ENCODE results near the gene ECE2. TPM values are rescaled to one million over a fixed set of nuclear protein-coding genes. Genes with fewer than 3 reads are reported as not detected.

Gene ECE2
- total RNA-seq, 2 experiments from 2014 or later = not detected

DNA sequence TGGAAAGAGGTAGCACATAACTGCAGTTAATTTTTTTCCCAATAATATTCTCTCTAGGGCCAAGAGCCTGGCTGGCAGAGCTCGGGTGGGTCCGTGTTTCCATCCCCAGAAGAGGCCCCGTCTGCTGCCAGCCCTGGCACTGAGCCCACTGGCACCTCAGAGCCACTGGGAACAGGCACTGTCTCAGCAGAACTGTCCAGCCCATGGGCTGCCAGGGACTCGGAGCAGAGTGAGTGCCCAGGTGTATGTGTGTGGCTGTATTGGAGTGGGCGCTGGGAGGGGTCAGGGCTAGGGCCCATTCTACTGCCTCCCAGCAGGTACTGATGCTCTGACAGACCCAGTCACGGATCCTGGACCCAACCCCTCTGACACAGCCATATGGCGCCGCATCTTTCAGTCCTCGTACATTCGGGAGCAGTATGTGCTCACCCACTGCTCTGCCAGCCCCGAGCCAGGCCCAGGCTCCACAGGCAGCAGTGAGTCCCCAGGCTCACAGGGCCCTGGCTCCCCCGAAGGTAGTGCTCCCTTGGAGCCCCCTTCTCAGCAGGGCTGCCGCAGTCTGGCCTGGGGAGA, 37.5 kb upstream of the ECE2 start:
- ChIA-PET CTCF (interaction anchor here (0.5 to 2.7 kb wide), 3 partner anchors 11 to 15 kb away, joined by 4 to 15 read pairs (median 7); partner anchors contain the start of gene EEF1AKMT4), POLR2A (no interaction called here)

GRCh38 chr3:184239221-184239620, 36.6 kb upstream of the ECE2 start:
- POLR2A ChIA-PET = no interaction called here
- CTCF ChIA-PET = interaction anchor here (0.8 to 1.1 kb wide), 2 partner anchors 11 to 18 kb away, joined by 3 to 5 read pairs; no protein-coding TSS in a partner anchor

GRCh38 chr3:184239708-184240107, 36.1 kb upstream of the ECE2 start:
- POLR2A ChIA-PET = interaction anchor here (1.4 kb wide), 1 partner anchor 20 kb away, joined by 5 read pairs; no protein-coding TSS in a partner anchor

DNA sequence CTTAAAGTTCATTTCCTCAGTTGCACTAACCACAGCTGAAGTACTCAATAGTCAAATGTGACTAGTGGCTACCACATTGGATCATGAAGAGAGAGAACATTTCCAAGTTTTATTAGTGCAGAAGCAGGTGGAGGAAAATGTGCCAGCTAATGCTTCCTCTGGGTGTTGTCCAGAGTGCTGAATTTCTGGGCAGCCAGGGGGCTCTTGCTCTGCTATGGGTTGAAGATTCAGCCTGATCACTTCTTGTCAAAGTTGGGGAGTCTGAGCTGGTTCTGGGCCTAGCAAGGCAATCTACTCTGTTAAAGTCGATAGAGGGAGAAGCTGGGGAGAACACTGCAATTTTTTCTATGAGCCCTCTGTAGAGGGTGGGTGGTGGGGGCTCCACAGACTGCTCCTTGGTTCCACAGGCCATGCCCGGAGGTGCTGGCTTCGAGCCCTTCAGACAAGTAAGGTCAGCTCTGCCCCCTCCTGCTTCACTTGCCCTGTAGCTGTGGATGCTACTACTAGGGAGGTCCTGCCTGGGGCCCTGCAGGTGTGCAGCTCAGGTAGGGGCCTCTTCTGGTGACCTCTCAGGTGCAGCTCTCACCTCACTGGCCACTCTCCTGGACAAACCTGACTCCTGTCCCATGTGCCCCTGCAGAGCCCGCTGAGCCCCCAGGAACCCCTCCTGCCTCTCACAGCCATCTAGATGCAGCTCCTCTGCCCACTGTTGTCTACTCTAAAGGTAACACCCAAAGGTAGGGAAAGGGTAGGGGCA, 35.3 kb upstream of the ECE2 start:
- ChIA-PET POLR2A (interaction anchor here (0.5 to 1.4 kb wide), 3 partner anchors 20 to 606 kb away, joined by 4 to 5 read pairs (median 4); no protein-coding TSS in a partner anchor), CTCF (interaction anchor here (0.6 to 1.4 kb wide), 4 partner anchors 9 to 23 kb away, joined by 3 to 10 read pairs (median 4); no protein-coding TSS in a partner anchor)

More at GRCh38 chr3:184239708-184240107, 36.1 kb upstream of the ECE2 start:
- CTCF ChIA-PET = interaction anchor here (1.1 to 1.4 kb wide), 2 partner anchors 11 to 12 kb away, joined by 5 to 10 read pairs; no protein-coding TSS in a partner anchor

DNA sequence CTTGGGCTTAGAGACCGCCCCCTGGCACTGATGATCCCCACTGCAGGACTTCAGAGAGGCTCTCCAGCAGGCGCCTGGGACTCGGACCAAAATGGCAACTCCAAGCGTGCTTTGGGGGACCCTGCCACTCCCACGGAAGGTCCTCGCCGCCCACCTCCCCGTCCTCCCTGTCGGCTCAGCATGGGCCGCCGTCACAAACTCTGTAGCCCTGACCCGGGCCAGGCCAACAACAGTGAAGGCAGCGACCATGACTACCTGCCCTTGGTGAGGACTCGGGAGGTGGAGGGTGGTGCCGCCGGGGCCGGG, 34.7 kb upstream of the ECE2 start:
- ChIA-PET POLR2A (interaction anchor here (0.6 to 1.4 kb wide), 2 partner anchors 19 to 606 kb away, joined by 4 to 5 read pairs; no protein-coding TSS in a partner anchor), CTCF (interaction anchor here (0.6 to 1.6 kb wide), 4 partner anchors 10 to 22 kb away, joined by 3 to 10 read pairs (median 4); no protein-coding TSS in a partner anchor)

DNA sequence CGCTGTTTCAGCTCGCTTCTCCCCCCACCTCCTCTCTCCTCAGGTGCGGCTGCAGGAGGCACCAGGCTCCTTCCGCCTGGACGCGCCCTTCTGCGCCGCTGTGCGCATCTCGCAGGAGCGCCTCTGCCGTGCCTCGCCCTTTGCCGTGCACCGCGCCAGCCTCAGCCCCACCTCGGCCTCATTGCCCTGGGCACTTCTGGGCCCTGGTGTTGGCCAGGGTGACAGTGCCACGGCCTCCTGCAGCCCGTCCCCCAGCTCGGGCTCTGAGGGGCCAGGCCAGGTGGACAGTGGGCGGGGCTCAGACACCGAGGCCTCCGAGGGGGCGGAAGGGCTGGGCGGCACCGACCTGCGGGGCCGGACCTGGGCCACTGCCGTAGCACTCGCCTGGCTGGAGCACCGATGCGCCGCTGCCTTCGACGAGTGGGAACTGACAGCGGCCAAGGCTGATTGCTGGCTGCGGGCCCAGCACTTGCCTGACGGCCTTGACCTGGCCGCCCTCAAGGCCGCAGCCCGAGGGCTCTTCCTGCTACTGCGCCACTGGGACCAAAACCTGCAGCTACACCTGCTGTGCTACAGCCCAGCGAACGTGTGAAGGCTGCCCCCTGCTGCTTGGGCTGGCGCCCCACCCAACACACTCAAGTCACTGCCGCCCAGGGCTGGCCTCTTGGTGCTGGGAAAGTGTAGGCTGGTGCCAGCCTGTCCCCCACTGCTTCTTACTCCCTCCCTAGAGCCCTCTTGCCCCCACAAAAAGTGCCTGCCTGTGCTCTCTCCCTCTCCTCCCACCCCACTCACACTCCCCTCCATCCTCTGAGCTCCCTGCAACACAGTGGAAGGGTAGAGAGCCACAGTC, 34.1 kb upstream of the ECE2 start:
- POLR2A ChIA-PET = no interaction called here

GRCh38 chr3:184242297-184242685, 33.5 kb upstream of the ECE2 start:
- CTCF ChIA-PET = interaction anchor here (1.0 to 1.6 kb wide), 2 partner anchors 15 to 47 kb away, joined by 3 to 5 read pairs; no protein-coding TSS in a partner anchor
- POLR2A ChIA-PET = no interaction called here

More for the DNA sequence above, 34.1 kb upstream of the ECE2 start:
- CTCF ChIA-PET = interaction anchor here (0.6 to 1.6 kb wide), 4 partner anchors 10 to 47 kb away, joined by 3 to 5 read pairs (median 4); no protein-coding TSS in a partner anchor

- CTCF ChIA-PET = interaction anchor here (0.8 to 1.4 kb wide), 4 partner anchors 11 to 113 kb away, joined by 3 to 29 read pairs (median 6); no protein-coding TSS in a partner anchor
- POLR2A ChIA-PET = no interaction called here
Measured at GRCh38 chr3:184248454-184249411, 27.1 kb upstream of the ECE2 start, which contains the start of gene ALG3. TSS of gene ALG3 (minus strand) at chr3:184248962. CDS start at chr3:184248940, 22 bp downstream.

DNA sequence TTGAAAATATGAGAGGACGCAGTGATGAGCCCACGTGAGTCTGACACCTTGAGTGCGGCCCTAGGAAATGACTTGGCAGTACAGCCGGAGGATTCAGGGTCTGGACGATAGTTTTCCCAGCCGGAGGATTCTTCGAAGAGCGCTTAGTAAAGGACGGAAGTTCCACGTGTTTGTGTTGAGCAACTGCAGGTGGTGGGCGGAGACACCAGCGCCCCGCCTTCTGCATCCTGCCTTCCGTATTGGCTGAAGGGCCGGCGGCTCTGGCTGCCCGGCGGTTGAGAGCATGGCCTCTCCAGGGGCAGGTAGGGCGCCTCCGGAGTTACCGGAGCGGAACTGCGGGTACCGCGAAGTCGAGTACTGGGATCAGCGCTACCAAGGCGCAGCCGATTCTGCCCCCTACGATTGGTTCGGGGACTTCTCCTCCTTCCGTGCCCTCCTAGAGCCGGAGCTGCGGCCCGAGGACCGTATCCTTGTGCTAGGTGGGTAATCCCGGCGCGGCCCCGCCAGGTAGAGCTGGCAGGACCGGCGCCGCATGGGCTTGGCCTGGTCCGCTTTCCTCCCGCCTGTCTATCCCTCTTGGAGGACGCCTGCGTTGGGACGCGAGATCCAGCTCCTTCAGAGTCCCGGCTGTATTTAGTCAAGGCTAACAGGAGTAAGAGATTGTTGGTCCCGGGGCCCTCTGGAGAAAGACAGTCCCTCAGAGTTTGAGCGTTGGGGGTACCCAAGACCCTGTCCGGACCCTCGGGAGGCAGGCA, 26.2 kb upstream of the ECE2 start, which contains the start of gene EEF1AKMT4:
Gene EEF1AKMT4 (plus strand): TSS at position 261 of the 755 bp plus-strand sequence. CDS start 23 bp downstream, at position 284.
- CTCF ChIA-PET = interaction anchor here (0.6 to 2.3 kb wide), 19 partner anchors 9 to 1059 kb away, joined by 3 to 29 read pairs (median 4); partner anchors contain the start of genes ABCC5, ABCF3 and EIF2B5
- POLR2A ChIA-PET = interaction anchor here (0.5 to 1.2 kb wide), 3 partner anchors 12 to 26 kb away, joined by 3 to 6 read pairs (median 3); no protein-coding TSS in a partner anchor

GRCh38 chr3:184250167-184250828, 25.5 kb upstream of the ECE2 start:
- ChIA-PET CTCF (interaction anchor here (0.6 to 2.3 kb wide), 18 partner anchors 8 to 1058 kb away, joined by 3 to 29 read pairs (median 4); partner anchors contain the start of genes ABCC5, ABCF3 and EIF2B5), POLR2A (interaction anchor here (0.9 to 1.2 kb wide), 2 partner anchors 12 to 22 kb away, joined by 3 read pairs; no protein-coding TSS in a partner anchor)

- POLR2A ChIA-PET = no interaction called here
- CTCF ChIA-PET = interaction anchor here (0.8 to 1.3 kb wide), 2 partner anchors 27 to 39 kb away, joined by 4 read pairs; no protein-coding TSS in a partner anchor
Measured at GRCh38 chr3:184255291-184256039, 20.4 kb upstream of the ECE2 start.

- POLR2A ChIA-PET = no interaction called here
Measured at GRCh38 chr3:184257083-184257915, 18.5 kb upstream of the ECE2 start.

GRCh38 chr3:184258926-184259325, 16.9 kb upstream of the ECE2 start:
- ChIA-PET CTCF (interaction anchor here (0.8 kb wide), 1 partner anchor 9 kb away, joined by 3 read pairs; no protein-coding TSS in a partner anchor), POLR2A (interaction anchor here (0.5 kb wide), 1 partner anchor 61 kb away, joined by 9 read pairs; no protein-coding TSS in a partner anchor)

More at GRCh38 chr3:184257083-184257915, 18.5 kb upstream of the ECE2 start:
- CTCF ChIA-PET = interaction anchor here (1.3 kb wide), 1 partner anchor 18 kb away, joined by 3 read pairs; no protein-coding TSS in a partner anchor

- CTCF ChIA-PET = interaction anchor here (1.5 kb wide), 1 partner anchor 10 kb away, joined by 6 read pairs; the partner anchor contains the start of gene EEF1AKMT4
- POLR2A ChIA-PET = interaction anchor here (1.7 kb wide), 1 partner anchor 19 kb away, joined by 5 read pairs; no protein-coding TSS in a partner anchor
Measured at GRCh38 chr3:184259396-184259877, 16.4 kb upstream of the ECE2 start.
